CD14-positive monocyte (primary cell): Measurements from ENCODE around the gene DVL3. TPM values are rescaled to one million over a fixed set of nuclear protein-coding genes. Genes with fewer than 3 reads are reported as not detected.

Source experiments
- DNase-seq, 3 donors: peaks; one replicate each; pipeline ENCODE4 v3.0.0-alpha.2; 2011 to 2022
- H2AFZ ChIP-seq: 2 replicates; pipeline ENCODE4 v1.6.0; 2012; ENCODE audit warnings: mild to moderate bottlenecking, low read depth, low read length, inconsistent platforms; ENCODE audit not compliant: insufficient read depth, poor library complexity, severe bottlenecking
- H3K27ac ChIP-seq, 2 donors: 1 replicate in 1 of 2; 2 replicates in 1 of 2; pipeline ENCODE4 v1.5.1; 2012 to 2013; ENCODE audit warnings: low read length in 2 of 2, control low read depth in 1 of 2, inconsistent platforms in 1 of 2, low read depth in 1 of 2, mild to moderate bottlenecking in 1 of 2
- H3K27me3 ChIP-seq, 2 donors: one replicate each; pipeline versions ENCODE4 v1.6.0 to v1.6.1; 2011 to 2013; ENCODE audit warnings: low read length in 2 of 2; ENCODE audit not compliant: control insufficient read depth in 2 of 2, insufficient read depth in 2 of 2
- H3K36me3 ChIP-seq, 2 donors: replicated peaks in 1 of 2; 1 replicate in 1 of 2; 2 replicates in 1 of 2; pipeline versions ENCODE4 v1.5.1 to v1.6.1; 2012 to 2013; ENCODE audit warnings: low read length in 2 of 2, control low read depth in 1 of 2, inconsistent platforms in 1 of 2, mild to moderate bottlenecking in 1 of 2; ENCODE audit not compliant: insufficient read depth in 2 of 2, control insufficient read depth in 1 of 2
- H3K4me1 ChIP-seq, 2 donors: 1 replicate in 1 of 2; 2 replicates in 1 of 2; pipeline versions ENCODE4 v1.5.1 to v1.6.1; 2012 to 2013; ENCODE audit warnings: low read length in 2 of 2, control low read depth in 1 of 2, inconsistent platforms in 1 of 2, mild to moderate bottlenecking in 1 of 2, moderate library complexity in 1 of 2; ENCODE audit not compliant: insufficient read depth in 2 of 2, control insufficient read depth in 1 of 2
- H3K4me2 ChIP-seq: replicated peaks from 2 replicates; pipeline ENCODE3; 2012; ENCODE audit warnings: low read length, moderate library complexity, mild to moderate bottlenecking; ENCODE audit not compliant: poor library complexity, severe bottlenecking; ENCODE audit errors: extremely low read depth
- H3K4me3 ChIP-seq, 3 experiments: fragments of 200-600 bp in 1 of 3; sonication (generic) in 1 of 3; replicated peaks in 1 of 3; 1 replicate in 2 of 3; 2 replicates in 1 of 3; pipeline ENCODE4 v1.5.1; 2011 to 2013; ENCODE audit warnings: low read length in 3 of 3, mild to moderate bottlenecking in 3 of 3, control low read depth in 2 of 3, low read depth in 2 of 3, inconsistent platforms in 1 of 3, moderate library complexity in 1 of 3
- H3K79me2 ChIP-seq: 2 replicates; pipeline ENCODE4 v1.6.0; 2012; ENCODE audit warnings: mild to moderate bottlenecking, control low read depth, inconsistent platforms, low read length, moderate library complexity; ENCODE audit not compliant: insufficient read depth
- H3K9ac ChIP-seq: 2 replicates; pipeline ENCODE4 v1.6.0; 2017; ENCODE audit warnings: low read length, mild to moderate bottlenecking; ENCODE audit not compliant: insufficient read depth, poor library complexity, severe bottlenecking
- H3K9me3 ChIP-seq, 2 donors: replicated peaks in 1 of 2; 1 replicate in 1 of 2; 2 replicates in 1 of 2; pipeline versions ENCODE4 v1.5.1 to v1.6.1; 2012 to 2013; ENCODE audit warnings: low read length in 2 of 2, control low read depth in 1 of 2; ENCODE audit not compliant: control insufficient read depth in 1 of 2, insufficient read depth in 1 of 2
- H4K20me1 ChIP-seq: 2 replicates; pipeline ENCODE4 v1.6.0; 2012; ENCODE audit warnings: mild to moderate bottlenecking, low read length, control low read depth, moderate library complexity; ENCODE audit not compliant: insufficient read depth
- H3K27ac Mint-ChIP-seq, 7 donors: one replicate each; pipeline ENCODE4 v1.8.0; 2020; ENCODE audit warnings: mild to moderate bottlenecking in 7 of 7, mixed read lengths in 7 of 7, moderate library complexity in 6 of 7, inconsistent platforms in 2 of 7
- H3K27me3 Mint-ChIP-seq, 3 donors: one replicate each; pipeline ENCODE4 v1.8.0; 2021 to 2022; ENCODE audit warnings: low read depth in 3 of 3, mild to moderate bottlenecking in 3 of 3, mixed read lengths in 3 of 3, moderate library complexity in 3 of 3, inconsistent platforms in 1 of 3
- H3K36me3 Mint-ChIP-seq, 2 donors: one replicate each; pipeline ENCODE4 v1.8.0; 2020; ENCODE audit warnings: mixed read lengths in 2 of 2, inconsistent platforms in 1 of 2, mild to moderate bottlenecking in 1 of 2
- H3K4me1 Mint-ChIP-seq: one replicate; pipeline ENCODE4 v1.8.0; 2020; ENCODE audit warnings: mild to moderate bottlenecking, mixed read lengths
- H3K4me3 Mint-ChIP-seq, 2 donors: one replicate each; pipeline ENCODE4 v1.8.0; 2020; ENCODE audit warnings: mild to moderate bottlenecking in 2 of 2, mixed read lengths in 2 of 2, moderate library complexity in 1 of 2
- H3K9me3 Mint-ChIP-seq, 7 donors: one replicate each; pipeline ENCODE4 v1.8.0; 2020 to 2022; ENCODE audit warnings: mixed read lengths in 7 of 7, mild to moderate bottlenecking in 6 of 7, moderate library complexity in 6 of 7, inconsistent platforms in 2 of 7
- WGBS: methylation state at CpG from one replicate; pipeline ENCODE4 v1.1.5; 2013; ENCODE audit warnings: missing lambda C conversion rate; ENCODE audit not compliant: insufficient coverage; 5-methylcytosine and 5-hydroxymethylcytosine counted together
- intact Hi-C, 2 donors: fragments of 100-400 bp; cut with micrococcal nuclease; formaldehyde crosslinking; loops; one replicate each; pipeline versions ENCODE4 v1.15.0 to v1.15.1; 2023
- polyA plus RNA-seq, 3 donors: library from polyadenylated mRNA; depleted of rRNA in 1 of 3; unstranded in 2 of 3; stranded (reverse) in 1 of 3; fragments of 300-500 nt in 2 of 3; fragments of >200 nt in 1 of 3; fragmentation: Illumina TruSeq in 2 of 3; gene quantifications; 1 replicate in 2 of 3; 2 replicates in 1 of 3; pipeline ENCODE4 v1.2.3, GENCODE V29; 2012 to 2021
- TF ChIP-seq, protein P1 (sequence below): fragments of 200-600 bp; IDR thresholded peaks from one replicate; pipeline ENCODE4 v1.8.0; 2022; ENCODE audit warnings: antibody characterized with exemption, mild to moderate bottlenecking

DVL3 gene
- polyA plus RNA-seq, 3 donors: 4.5 to 42.1 (median 9.4) TPM

DNA sequence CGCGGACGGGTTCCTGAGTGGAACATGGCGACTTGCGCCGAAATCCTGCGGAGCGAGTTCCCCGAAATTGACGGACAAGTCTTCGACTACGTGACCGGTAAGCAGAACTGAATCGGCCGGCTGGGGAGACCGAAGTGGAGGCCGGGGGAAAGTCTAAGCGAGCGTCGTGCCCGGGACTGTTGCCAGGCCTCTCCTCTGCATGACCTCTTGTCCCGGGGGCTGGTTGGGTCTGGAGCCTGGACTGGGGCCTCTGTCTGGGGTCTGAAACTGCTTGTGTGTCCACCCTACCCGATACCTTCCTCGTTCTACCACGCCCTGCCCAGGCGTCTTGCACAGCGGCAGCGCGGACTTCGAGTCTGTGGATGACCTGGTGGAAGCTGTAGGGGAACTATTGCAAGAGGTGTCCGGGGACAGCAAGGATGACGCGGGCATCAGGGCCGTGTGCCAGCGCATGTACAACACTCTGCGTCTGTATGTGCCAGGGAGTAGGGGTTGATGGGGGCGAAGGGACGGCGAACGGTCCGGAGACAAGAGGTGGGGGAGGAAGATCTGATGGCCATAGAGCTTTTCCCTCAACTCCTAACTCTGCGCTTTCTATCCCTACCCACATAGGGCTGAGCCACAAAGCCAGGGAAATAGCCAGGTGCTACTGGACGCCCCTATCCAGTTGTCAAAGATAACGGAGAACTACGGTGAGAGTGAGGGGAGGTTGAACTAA is 31.2 kb downstream of the DVL3 start, which contains the start of gene ABCF3:
TSS of gene ABCF3 (plus strand) at position 16 of the 718 bp plus-strand sequence. CDS start at position 25, 9 bp downstream.
- 0% methylated on average over 33 of the region's 45 CpGs for WGBS
- peak within 1 kb of the TSS; percentile 75 for H3K9ac ChIP-seq
- H3K27ac Mint-ChIP-seq: peak within 1 kb of the TSS; percentile 95 to 99 (median 96)
- peaks cover 39% of the 10 kb centered on the region for H3K79me2 ChIP-seq
- peaks cover 23% of the 10 kb centered on the region for H3K4me1 Mint-ChIP-seq
- H3K4me3 Mint-ChIP-seq: peak within 1 kb of the TSS; percentile 97 to 98
- intact Hi-C loops: loop anchor here (1.0 to 5.0 kb wide), 3 partner anchors 12 to 61 kb away; partner anchors contain the start of genes ALG3 (in 2 of the 2), EEF1AKMT4 (in 2 of the 2) and AP2M1 (in 1 of the 2)
- peak; percentile 41 to 72 (median 58) for DNase-seq
- TF ChIP-seq, protein P1, sequence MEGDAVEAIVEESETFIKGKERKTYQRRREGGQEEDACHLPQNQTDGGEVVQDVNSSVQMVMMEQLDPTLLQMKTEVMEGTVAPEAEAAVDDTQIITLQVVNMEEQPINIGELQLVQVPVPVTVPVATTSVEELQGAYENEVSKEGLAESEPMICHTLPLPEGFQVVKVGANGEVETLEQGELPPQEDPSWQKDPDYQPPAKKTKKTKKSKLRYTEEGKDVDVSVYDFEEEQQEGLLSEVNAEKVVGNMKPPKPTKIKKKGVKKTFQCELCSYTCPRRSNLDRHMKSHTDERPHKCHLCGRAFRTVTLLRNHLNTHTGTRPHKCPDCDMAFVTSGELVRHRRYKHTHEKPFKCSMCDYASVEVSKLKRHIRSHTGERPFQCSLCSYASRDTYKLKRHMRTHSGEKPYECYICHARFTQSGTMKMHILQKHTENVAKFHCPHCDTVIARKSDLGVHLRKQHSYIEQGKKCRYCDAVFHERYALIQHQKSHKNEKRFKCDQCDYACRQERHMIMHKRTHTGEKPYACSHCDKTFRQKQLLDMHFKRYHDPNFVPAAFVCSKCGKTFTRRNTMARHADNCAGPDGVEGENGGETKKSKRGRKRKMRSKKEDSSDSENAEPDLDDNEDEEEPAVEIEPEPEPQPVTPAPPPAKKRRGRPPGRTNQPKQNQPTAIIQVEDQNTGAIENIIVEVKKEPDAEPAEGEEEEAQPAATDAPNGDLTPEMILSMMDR: no peak
- H3K9me3 Mint-ChIP-seq: no peaks in the 10 kb centered on the region
- peak within 1 kb of the TSS; percentile 93 for H3K4me2 ChIP-seq
- H3K36me3 Mint-ChIP-seq: peaks cover 76 to 78% of the 10 kb centered on the region in 2 donors
- peaks cover 46% of the 10 kb centered on the region for H4K20me1 ChIP-seq
- H3K27me3 ChIP-seq: no peaks in the 10 kb centered on the region
- H3K36me3 ChIP-seq: peaks cover 68 to 73% of the 10 kb centered on the region in 2 donors
- peak within 1 kb of the TSS; percentile 82 to 89 for H3K27ac ChIP-seq
- H3K4me1 ChIP-seq: peaks cover 17 to 25% of the 10 kb centered on the region in 2 donors
- peak within 1 kb of the TSS; percentile 83 for H2AFZ ChIP-seq
- H3K9me3 ChIP-seq: no peaks in the 10 kb centered on the region
- peak within 1 kb of the TSS; percentile 60 to 94 (median 83) for H3K4me3 ChIP-seq
- H3K27me3 Mint-ChIP-seq: no peaks in the 10 kb centered on the region

DNA sequence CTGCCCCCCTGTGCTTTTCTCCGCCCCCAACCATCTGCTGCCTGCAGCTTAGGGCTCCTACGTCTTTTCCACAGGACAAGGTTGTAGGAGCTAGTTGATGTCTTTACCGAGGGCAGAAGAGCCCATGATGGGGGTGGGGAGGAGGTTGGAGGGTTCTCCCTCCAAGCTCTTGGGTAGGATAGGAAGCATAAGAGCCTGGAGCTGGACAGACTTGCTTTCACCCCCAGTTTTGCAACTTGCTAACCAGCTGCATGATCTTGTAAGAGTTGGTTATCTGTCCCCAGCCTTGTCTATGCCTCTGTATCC is 31.7 kb downstream of the DVL3 start:
- Mint-ChIP-seq H3K27me3 (no peaks in the 10 kb centered on the region), H3K9me3 (no peaks in the 10 kb centered on the region), H3K4me3 (peak overlapping the region; percentile 97 to 98), H3K36me3 (peaks cover 75 to 77% of the 10 kb centered on the region in 2 donors), H3K4me1 (peaks cover 23% of the 10 kb centered on the region), H3K27ac (peak overlapping the region; percentile 95 to 99 (median 96))
- Histone ChIP-seq H3K27me3 (no peaks in the 10 kb centered on the region), H3K36me3 (peaks cover 68 to 73% of the 10 kb centered on the region in 2 donors), H3K4me3 (peak overlapping the region; percentile 60 to 94 (median 83)), H3K79me2 (peaks cover 39% of the 10 kb centered on the region), H3K4me1 (peaks cover 17 to 25% of the 10 kb centered on the region in 2 donors), H2AFZ (peak overlapping the region; percentile 77), H3K4me2 (peak overlapping the region; percentile 93), H3K27ac (peak overlapping the region; percentile 82 to 89), H4K20me1 (peaks cover 46% of the 10 kb centered on the region), H3K9me3 (no peaks in the 10 kb centered on the region), H3K9ac (peak overlapping the region; percentile 75)
- WGBS: 27% methylated on average over 3 of the region's 3 CpGs
- intact Hi-C loops: loop anchor here (1.0 to 5.0 kb wide), 3 partner anchors 13 to 60 kb away; partner anchors contain the start of genes ALG3 (in 2 of the 2), EEF1AKMT4 (in 2 of the 2) and AP2M1 (in 1 of the 2)
- DNase-seq: no peak
- TF ChIP-seq, protein P1: no peak
